HEK293T (cell line): ENCODE results near the gene MYO9A.

Source experiments
- BHLHE40 ChIP-seq: fragments of 450-650 bp; IDR thresholded peaks from 2 replicates; pipeline ENCODE4 v1.6.1; 2016; ENCODE audit warnings: mild to moderate bottlenecking, moderate library complexity, borderline replicate concordance
- FOXA1 ChIP-seq: fragments of 450-650 bp; IDR thresholded peaks from 2 replicates; pipeline ENCODE4 v1.6.1; 2016; ENCODE audit warnings: mild to moderate bottlenecking
- FOXK2 ChIP-seq: fragments of 450-650 bp; IDR thresholded peaks from 2 replicates; pipeline ENCODE4 v1.6.1; 2016; ENCODE audit warnings: mild to moderate bottlenecking

DNA sequence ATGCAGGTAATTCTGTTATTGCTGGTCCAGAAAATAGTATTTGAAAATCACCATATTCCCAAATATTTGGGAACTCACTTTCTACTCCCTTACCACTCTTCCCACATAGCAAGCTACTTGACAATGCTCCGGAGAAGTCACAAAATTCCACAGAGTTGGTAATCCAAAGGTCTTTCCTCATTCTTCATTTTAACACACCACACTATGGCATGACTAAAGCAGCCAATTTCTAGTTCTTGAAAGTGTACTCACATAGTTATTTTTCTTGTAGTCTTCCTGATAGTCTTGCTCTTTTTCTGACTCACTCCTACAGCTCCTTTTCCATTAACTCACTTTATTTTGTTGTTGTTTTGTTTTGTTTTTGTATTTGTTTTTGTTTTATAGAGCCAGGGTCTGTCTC lies 67.2 kb downstream of the MYO9A start:
- no peak for TF ChIP-seq FOXA1
- TF ChIP-seq FOXK2, result no peak
- no peak for TF ChIP-seq BHLHE40
